ENCODE results near the gene SPG11. TPM values are rescaled to one million over a fixed set of nuclear protein-coding genes. Genes with fewer than 3 reads are reported as not detected.
"Not testable (repeated sequence)": the region's sequence is repeated elsewhere in the genome, so short reads cannot be mapped to it uniquely, and the experiment has no call there.

SPG11 gene
- total and polyA plus RNA-seq, 4 donors: 39.2 to 119 (median 64.3) TPM

- Histone ChIP-seq H3K27me3 (ENCODE audit: control insufficient read depth in 3 of 3, insufficient read depth in 3 of 3, low read length in 2 of 3) (no peaks in the 10 kb centered on the region), H3K9ac (ENCODE audit: insufficient read depth in 1 of 2, low read length in 2 of 2) (no peak overlapping the region), H3K4me3 (no peak overlapping the region), H3K27ac (ENCODE audit: low read depth in 1 of 2, low read length in 1 of 2) (no peak overlapping the region), H3K9me3 (ENCODE audit: control insufficient read depth in 4 of 4, insufficient read depth in 3 of 4, low read length in 3 of 4) (no peaks in the 10 kb centered on the region), H3K36me3 (ENCODE audit: control insufficient read depth in 4 of 4, insufficient read depth in 4 of 4, low read length in 4 of 4) (peaks cover 0 to 8% (median 1%) of the 10 kb centered on the region in 4 donors), H3K4me1 (ENCODE audit: control insufficient read depth in 5 of 5, insufficient read depth in 5 of 5, low read length in 5 of 5) (peaks cover 0 to 21% (median 5%) of the 10 kb centered on the region in 5 donors)
- WGBS, 2 donors: 95 to 97% methylated on average over 8 of the region's 8 CpGs
- DNase-seq (no peak), ATAC-seq (ENCODE audit: insufficient read depth, low FRiP score) (no peak)
- TF ChIP-seq CTCF (IDR thresholded peaks at IDR 0.05; ENCODE audit: control extremely low read depth, extremely low read depth): no peak
These were observed 128.4 kb downstream of the SPG11 start for GRCh38 chr15:44535092-44535491.

- Histone ChIP-seq H3K4me3 (no peak overlapping the region), H3K9ac (ENCODE audit: insufficient read depth in 1 of 2, low read length in 2 of 2) (no peak overlapping the region), H3K36me3 (ENCODE audit: control insufficient read depth in 4 of 4, insufficient read depth in 4 of 4, low read length in 4 of 4) (peaks cover 0 to 10% (median 1%) of the 10 kb centered on the region in 4 donors), H3K27me3 (ENCODE audit: control insufficient read depth in 3 of 3, insufficient read depth in 3 of 3, low read length in 2 of 3) (no peaks in the 10 kb centered on the region), H3K27ac (ENCODE audit: low read depth in 1 of 2, low read length in 1 of 2) (no peak overlapping the region), H3K9me3 (ENCODE audit: control insufficient read depth in 4 of 4, insufficient read depth in 3 of 4, low read length in 3 of 4) (no peaks in the 10 kb centered on the region), H3K4me1 (ENCODE audit: control insufficient read depth in 5 of 5, insufficient read depth in 5 of 5, low read length in 5 of 5) (peaks cover 0 to 10% (median 3%) of the 10 kb centered on the region in 5 donors)
- TF ChIP-seq CTCF (IDR thresholded peaks at IDR 0.05; ENCODE audit: control extremely low read depth, extremely low read depth): no peak
- DNase-seq (no peak), ATAC-seq (ENCODE audit: insufficient read depth, low FRiP score) (no peak)
- 97% methylated on average over 3 of the region's 3 CpGs for WGBS, 2 donors
These were observed 130.8 kb downstream of the SPG11 start for GRCh38 chr15:44532689-44533088.

GRCh38 chr15:44532275-44532674, 131.2 kb downstream of the SPG11 start:
- 97% methylated on average over 5 of the region's 5 CpGs for WGBS, 2 donors

GRCh38 chr15:44530653-44531052, 132.8 kb downstream of the SPG11 start:
- no peaks in the 10 kb centered on the region for H3K27me3 ChIP-seq (ENCODE audit: control insufficient read depth in 3 of 3, insufficient read depth in 3 of 3, low read length in 2 of 3)
- no peak for TF ChIP-seq CTCF (IDR thresholded peaks at IDR 0.05; ENCODE audit: control extremely low read depth, extremely low read depth)
- ATAC-seq (ENCODE audit: insufficient read depth, low FRiP score) (no peak), DNase-seq (no peak)
- H3K9me3 ChIP-seq (ENCODE audit: control insufficient read depth in 4 of 4, insufficient read depth in 3 of 4, low read length in 3 of 4): no peaks in the 10 kb centered on the region
- H3K36me3 ChIP-seq (ENCODE audit: control insufficient read depth in 4 of 4, insufficient read depth in 4 of 4, low read length in 4 of 4): peaks cover 0 to 17% (median 1%) of the 10 kb centered on the region in 4 donors
- H3K4me1 ChIP-seq (ENCODE audit: control insufficient read depth in 5 of 5, insufficient read depth in 5 of 5, low read length in 5 of 5): peaks cover 0 to 4% (median 3%) of the 10 kb centered on the region in 5 donors
- no peak overlapping the region for H3K4me3 ChIP-seq
- no peak overlapping the region for H3K27ac ChIP-seq (ENCODE audit: low read depth in 1 of 2, low read length in 1 of 2)
- WGBS, 2 donors: 97 to 98% methylated on average over 3 of the region's 3 CpGs
- no peak overlapping the region for H3K9ac ChIP-seq (ENCODE audit: insufficient read depth in 1 of 2, low read length in 2 of 2)

More at GRCh38 chr15:44532275-44532674, 131.2 kb downstream of the SPG11 start:
- not testable (repeated sequence) for ATAC-seq (ENCODE audit: insufficient read depth, low FRiP score); DNase-seq; H3K4me3 ChIP-seq; H3K9me3 ChIP-seq (ENCODE audit: control insufficient read depth in 4 of 4, insufficient read depth in 3 of 4, low read length in 3 of 4); H3K4me1 ChIP-seq (ENCODE audit: control insufficient read depth in 5 of 5, insufficient read depth in 5 of 5, low read length in 5 of 5); H3K27ac ChIP-seq (ENCODE audit: low read depth in 1 of 2, low read length in 1 of 2); H3K27me3 ChIP-seq (ENCODE audit: control insufficient read depth in 3 of 3, insufficient read depth in 3 of 3, low read length in 2 of 3); H3K9ac ChIP-seq (ENCODE audit: insufficient read depth in 1 of 2, low read length in 2 of 2)
- H3K36me3 ChIP-seq (ENCODE audit: control insufficient read depth in 4 of 4, insufficient read depth in 4 of 4, low read length in 4 of 4): peaks cover 0 to 10% (median 1%) of the 10 kb centered on the region in 4 donors

Data from lung (tissue), 12 donors.